GM13977 (cell line): ENCODE data around the gene HSPB3.
"Not testable (repeated sequence)": the region's sequence is repeated elsewhere in the genome, so short reads cannot be mapped to it uniquely, and the experiment has no call there.

Experiments
- DNase-seq: peaks from one replicate; pipeline ENCODE4 v3.0.0; 2012; ENCODE audit warnings: low spot score
- CTCF ChIP-seq: IDR thresholded peaks from 2 replicates; pipeline ENCODE4 v1.5.1; 2012; ENCODE audit warnings: mild to moderate bottlenecking, control low read depth; ENCODE audit not compliant: insufficient read depth; ENCODE audit errors: extremely low read depth, missing control alignments
- in situ Hi-C: fragments of 300-500 bp; cut with MboI; formaldehyde crosslinking; loops from one replicate; pipeline ENCODE4 v1.12.0; 2022; ENCODE audit warnings: low sequenced_read_pairs, low pct_unique_long_range_greater_than_20kb, mixed read lengths, inconsistent platforms; ENCODE audit not compliant: unreplicated experiment

Gene HSPB3

GRCh38 chr5:54477941-54478478 is 22.5 kb downstream of the HSPB3 start:
- TF ChIP-seq CTCF = no peak
- DNase-seq = no peak
- in situ Hi-C loops = no loop called here

- DNase-seq = no peak
- in situ Hi-C loops = no loop called here
- no peak for TF ChIP-seq CTCF
These were observed 24.8 kb downstream of the HSPB3 start for GRCh38 chr5:54480296-54480695.

- DNase-seq = no peak
- in situ Hi-C loops = no loop called here
- no peak for TF ChIP-seq CTCF
These were observed 28.9 kb downstream of the HSPB3 start for GRCh38 chr5:54484219-54484894.

GRCh38 chr5:54485659-54486058 is 30.2 kb downstream of the HSPB3 start:
- DNase-seq, in situ Hi-C loops: not testable (repeated sequence)

GRCh38 chr5:54489648-54489979 is 34.1 kb downstream of the HSPB3 start:
- DNase-seq, in situ Hi-C loops: not testable (repeated sequence)

- DNase-seq = no peak
- TF ChIP-seq CTCF = no peak
- in situ Hi-C loops = no loop called here
These were observed 35.8 kb downstream of the HSPB3 start for GRCh38 chr5:54491326-54491725.

GRCh38 chr5:54492178-54492577 is 36.7 kb downstream of the HSPB3 start:
- TF ChIP-seq CTCF = no peak
- in situ Hi-C loops = no loop called here
- no peak for DNase-seq

- no peak for DNase-seq
- TF ChIP-seq CTCF = no peak
- in situ Hi-C loops = no loop called here
These were observed 39.5 kb downstream of the HSPB3 start for GRCh38 chr5:54495027-54495426.
